Endothelial cell of umbilical vein (primary cell): ENCODE data around the gene ZNF524. TPM values are rescaled to one million over a fixed set of nuclear protein-coding genes. Genes with fewer than 3 reads are reported as not detected.

Experiments
- BruUV-seq: library from RNA; stranded (reverse); fragments of 400-500 nt; replicated peaks from 2 replicates; lab custom pipeline; 2021; lab: Mats Ljungman, UMichigan
- CTCF ChIA-PET: fragments of 300-600, 350-600 bp; sonication (Branson Sonifier 250); formaldehyde crosslinking; loops from one replicate; lab custom pipeline; 2021; ENCODE audit warnings: antibody characterized with exemption, inconsistent platforms; lab: Charles Lee
- POLR2A ChIA-PET: fragments of 300-600, 350-600 bp; sonication (Branson Sonifier 250); formaldehyde crosslinking; loops from one replicate; lab custom pipeline; 2021; ENCODE audit warnings: antibody characterized with exemption, inconsistent platforms; lab: Charles Lee
- DNase-seq: peaks from one replicate; pipeline ENCODE4 v3.0.0-alpha.2; 2011; ENCODE audit warnings: low read depth, low spot score
- FAIRE-seq: peaks from 2 replicates; lab custom pipeline; 2011; peaks lifted over from hg19 to GRCh38; lab: Jason Lieb, UNC
- H2AFZ ChIP-seq: 2 replicates; pipeline ENCODE4 v1.6.0; 2012; ENCODE audit warnings: low read depth, low read length, control low read depth, inconsistent platforms
- H3K27ac ChIP-seq: 2 replicates; pipeline ENCODE4 v1.5.1; 2011; ENCODE audit warnings: low read depth, mild to moderate bottlenecking, control low read depth, low read length, moderate library complexity; ENCODE audit not compliant: insufficient read depth
- H3K27me3 ChIP-seq, 2 experiments: 2 replicates each; pipeline versions ENCODE4 v1.6.0 to v1.6.1; 2011; ENCODE audit warnings: low read length in 2 of 2, mixed read lengths in 1 of 2; ENCODE audit not compliant: control insufficient read depth in 2 of 2, insufficient read depth in 2 of 2
- H3K36me3 ChIP-seq, 2 experiments: 2 replicates in 1 of 2; 3 replicates in 1 of 2; pipeline ENCODE4 v1.5.1; 2011; ENCODE audit warnings: low read length in 2 of 2, mild to moderate bottlenecking in 1 of 2, moderate library complexity in 1 of 2; ENCODE audit not compliant: control insufficient read depth in 2 of 2, insufficient read depth in 2 of 2; ENCODE audit errors: extremely low read depth in 1 of 2
- H3K4me1 ChIP-seq: 3 replicates; pipeline ENCODE4 v1.5.1; 2011; ENCODE audit warnings: mild to moderate bottlenecking, low read length; ENCODE audit not compliant: control insufficient read depth, insufficient read depth; ENCODE audit errors: extremely low read depth
- H3K4me2 ChIP-seq: 2 replicates; pipeline ENCODE4 v1.6.1; 2011; ENCODE audit warnings: low read length, control low read depth, mixed read lengths; ENCODE audit not compliant: insufficient read depth
- H3K4me3 ChIP-seq, 3 experiments: fragments of 200-600 bp in 1 of 3; sonication (generic), shearing (Covaris generic) in 1 of 3; replicated peaks in 1 of 3; 2 replicates each; pipeline ENCODE4 v1.5.1; 2011 to 2016; ENCODE audit warnings: control low read depth in 3 of 3, low read length in 3 of 3, mild to moderate bottlenecking in 2 of 3, inconsistent platforms in 1 of 3, low read depth in 1 of 3, moderate library complexity in 1 of 3; ENCODE audit not compliant: insufficient read depth in 1 of 3
- H3K79me2 ChIP-seq: 2 replicates; pipeline ENCODE4 v1.6.0; 2012; ENCODE audit warnings: low read length, inconsistent platforms; ENCODE audit not compliant: control insufficient read depth, insufficient read depth
- H3K9ac ChIP-seq: replicated peaks from 2 replicates; pipeline ENCODE3; 2011; ENCODE audit warnings: low read length, control low read depth; ENCODE audit not compliant: insufficient read depth; ENCODE audit errors: extremely low read depth
- H3K9me1 ChIP-seq: replicated peaks from 3 replicates; pipeline ENCODE4 v1.6.0; 2011; ENCODE audit warnings: mild to moderate bottlenecking, low read length; ENCODE audit not compliant: control insufficient read depth, insufficient read depth; ENCODE audit errors: extremely low read depth
- H3K9me3 ChIP-seq: replicated peaks from 2 replicates; pipeline ENCODE4 v1.5.1; 2012; ENCODE audit warnings: low read length, inconsistent platforms; ENCODE audit not compliant: control insufficient read depth, insufficient read depth
- H4K20me1 ChIP-seq: replicated peaks from 2 replicates; pipeline ENCODE3; 2011; ENCODE audit warnings: mild to moderate bottlenecking, low read length; ENCODE audit not compliant: control insufficient read depth, insufficient read depth; ENCODE audit errors: extremely low read depth
- EZH2 ChIP-seq: IDR thresholded peaks from 2 replicates; pipeline ENCODE4 v1.6.1; 2012; ENCODE audit warnings: borderline replicate concordance, low read depth, mild to moderate bottlenecking, moderate library complexity, low read length, inconsistent platforms; ENCODE audit not compliant: severe bottlenecking
- FOS ChIP-seq: IDR thresholded peaks from 2 replicates; pipeline ENCODE4 v1.6.1; 2011; ENCODE audit warnings: mild to moderate bottlenecking, low read length, moderate library complexity, borderline replicate concordance; ENCODE audit not compliant: insufficient read depth
- GATA2 ChIP-seq: IDR thresholded peaks from 2 replicates; pipeline ENCODE4 v1.7.0; 2011; ENCODE audit warnings: low read depth, mild to moderate bottlenecking, moderate library complexity, mixed read lengths, low read length; ENCODE audit not compliant: insufficient read length, insufficient read depth
- JUN ChIP-seq: IDR thresholded peaks from 2 replicates; pipeline ENCODE4 v1.6.1; 2011; ENCODE audit warnings: borderline replicate concordance, low read depth; ENCODE audit not compliant: insufficient read length, insufficient read depth
- MYC ChIP-seq: IDR thresholded peaks from one replicate; pipeline ENCODE4 v1.6.1; 2011; ENCODE audit warnings: mild to moderate bottlenecking, low read depth, low read length
- POLR2A ChIP-seq: IDR thresholded peaks from 2 replicates; pipeline ENCODE4 v1.6.1; 2012; ENCODE audit warnings: low read depth, mild to moderate bottlenecking, control low read depth, low read length
- POLR2AphosphoS5 ChIP-seq: IDR thresholded peaks from 2 replicates; pipeline ENCODE4 v1.6.1; 2012; ENCODE audit warnings: low read depth, mild to moderate bottlenecking, control low read depth, low read length, moderate library complexity; ENCODE audit not compliant: insufficient read depth
- dilution Hi-C: fragments of 300-500 bp; cut with MboI; formaldehyde crosslinking; loops from one replicate; pipeline ENCODE4 v1.15.0; 2019; ENCODE audit warnings: low sequenced_read_pairs; ENCODE audit not compliant: extremely low pct_ligation_motif_present
- intact Hi-C: fragments of 100-400 bp; cut with micrococcal nuclease; formaldehyde crosslinking; loops from one replicate; pipeline ENCODE4 v1.10.0; 2022
- polyA plus RNA-seq, 4 experiments: library from polyadenylated mRNA; depleted of rRNA in 3 of 4; stranded (reverse) in 3 of 4; unstranded in 1 of 4; fragments of >200 nt; gene quantifications; 2 replicates each; pipeline versions ENCODE4 v1.2.1 to v1.2.3, GENCODE V29; 2011 to 2012; ENCODE audit warnings: missing spikeins in 1 of 4
- total RNA-seq: library from RNA; stranded (reverse); gene quantifications from 2 replicates; pipeline ENCODE4 v1.2.3, GENCODE V29; 2021
- TF ChIP-seq, protein P1 (sequence below), 2 donors: IDR thresholded peaks; 1 replicate in 1 of 2; 2 replicates in 1 of 2; pipeline ENCODE4 v1.5.1; 2011; ENCODE audit warnings: low read length in 2 of 2, mild to moderate bottlenecking in 2 of 2, moderate library complexity in 2 of 2, control low read depth in 1 of 2, inconsistent platforms in 1 of 2, low read depth in 1 of 2; ENCODE audit not compliant: insufficient read depth in 1 of 2; ENCODE audit errors: extremely low read depth in 1 of 2
- TF ChIP-seq, protein P2 (sequence below): IDR thresholded peaks from 2 replicates; pipeline ENCODE4 v1.6.1; 2011; ENCODE audit not compliant: insufficient read depth, insufficient read length

ZNF524 gene
- total and polyA plus RNA-seq, 2 donors (not counting 3 experiments of a cell fraction or from before 2014, with no cell fraction given), result 15.2 to 15.4 TPM

DNA sequence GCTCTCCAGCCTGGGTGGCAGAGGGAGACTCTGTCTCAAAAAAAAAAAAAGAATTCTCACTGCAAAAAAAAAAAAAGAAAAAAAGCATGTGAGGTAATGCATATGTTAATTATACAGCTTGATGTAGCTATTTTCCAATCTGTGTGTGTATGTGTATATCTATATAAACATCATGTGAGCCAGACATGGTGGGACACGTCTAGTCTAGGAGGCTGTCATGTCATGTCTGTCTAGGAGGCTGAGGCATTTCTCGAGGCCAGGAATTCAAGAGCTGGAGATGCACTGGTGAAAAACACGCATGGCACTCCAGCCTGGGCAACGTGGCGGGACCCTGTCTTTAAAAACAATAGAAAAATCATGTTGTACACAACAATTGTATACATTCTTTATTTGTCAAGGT, 47.9 kb upstream of the ZNF524 start:
- Histone ChIP-seq H3K9me1 (no peaks in the 10 kb centered on the region), H3K9ac (no peak overlapping the region), H3K4me2 (no peak overlapping the region), H3K4me3 (no peak overlapping the region), H3K4me1 (peaks cover 22% of the 10 kb centered on the region), H3K27me3 (peaks cover 0 to 3% of the 10 kb centered on the region in 2 experiments), H3K27ac (no peak overlapping the region), H4K20me1 (no peaks in the 10 kb centered on the region), H3K79me2 (no peaks in the 10 kb centered on the region), H3K9me3 (no peaks in the 10 kb centered on the region), H2AFZ (no peak overlapping the region), H3K36me3 (no peaks in the 10 kb centered on the region)
- no TSS peak for BruUV-seq
- intact Hi-C loops, result no loop called here
- POLR2A ChIA-PET, result no interaction called here
- FAIRE-seq, result no peak
- dilution Hi-C loops, result no loop called here
- DNase-seq, result no peak
- CTCF ChIA-PET, result interaction anchor here (1.3 kb wide), 1 partner anchor 411 kb away, joined by 4 read pairs; no protein-coding TSS in a partner anchor
- no peak for TF ChIP-seq JUN
- no peak for TF ChIP-seq EZH2
- no peak for TF ChIP-seq GATA2
- TF ChIP-seq MYC, result no peak
- TF ChIP-seq, protein P1, sequence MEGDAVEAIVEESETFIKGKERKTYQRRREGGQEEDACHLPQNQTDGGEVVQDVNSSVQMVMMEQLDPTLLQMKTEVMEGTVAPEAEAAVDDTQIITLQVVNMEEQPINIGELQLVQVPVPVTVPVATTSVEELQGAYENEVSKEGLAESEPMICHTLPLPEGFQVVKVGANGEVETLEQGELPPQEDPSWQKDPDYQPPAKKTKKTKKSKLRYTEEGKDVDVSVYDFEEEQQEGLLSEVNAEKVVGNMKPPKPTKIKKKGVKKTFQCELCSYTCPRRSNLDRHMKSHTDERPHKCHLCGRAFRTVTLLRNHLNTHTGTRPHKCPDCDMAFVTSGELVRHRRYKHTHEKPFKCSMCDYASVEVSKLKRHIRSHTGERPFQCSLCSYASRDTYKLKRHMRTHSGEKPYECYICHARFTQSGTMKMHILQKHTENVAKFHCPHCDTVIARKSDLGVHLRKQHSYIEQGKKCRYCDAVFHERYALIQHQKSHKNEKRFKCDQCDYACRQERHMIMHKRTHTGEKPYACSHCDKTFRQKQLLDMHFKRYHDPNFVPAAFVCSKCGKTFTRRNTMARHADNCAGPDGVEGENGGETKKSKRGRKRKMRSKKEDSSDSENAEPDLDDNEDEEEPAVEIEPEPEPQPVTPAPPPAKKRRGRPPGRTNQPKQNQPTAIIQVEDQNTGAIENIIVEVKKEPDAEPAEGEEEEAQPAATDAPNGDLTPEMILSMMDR (IDR thresholded peaks at IDR 0.05; ENCODE audit: extremely low read depth in 1 of 2, insufficient read depth in 1 of 2, low read depth in 1 of 2, low read length in 2 of 2), result no peak
- TF ChIP-seq FOS, result no peak
- no peak for TF ChIP-seq POLR2AphosphoS5
- TF ChIP-seq, protein P2, sequence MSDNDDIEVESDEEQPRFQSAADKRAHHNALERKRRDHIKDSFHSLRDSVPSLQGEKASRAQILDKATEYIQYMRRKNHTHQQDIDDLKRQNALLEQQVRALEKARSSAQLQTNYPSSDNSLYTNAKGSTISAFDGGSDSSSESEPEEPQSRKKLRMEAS, result no peak
- no peak for TF ChIP-seq POLR2A
